Activated naive CD8-positive, alpha-beta T cell treated with anti-CD3 and anti-CD28 coated beads, Interleukin-2, amount 50 U/mL, for 16 hours (primary cell): Measurements from ENCODE around the gene NDE1.

Experiments
- DNase-seq: peaks from one replicate; pipeline ENCODE4 v3.0.0-alpha.2; 2020; ENCODE audit warnings: low read depth, low spot score

The NDE1 gene

DNA sequence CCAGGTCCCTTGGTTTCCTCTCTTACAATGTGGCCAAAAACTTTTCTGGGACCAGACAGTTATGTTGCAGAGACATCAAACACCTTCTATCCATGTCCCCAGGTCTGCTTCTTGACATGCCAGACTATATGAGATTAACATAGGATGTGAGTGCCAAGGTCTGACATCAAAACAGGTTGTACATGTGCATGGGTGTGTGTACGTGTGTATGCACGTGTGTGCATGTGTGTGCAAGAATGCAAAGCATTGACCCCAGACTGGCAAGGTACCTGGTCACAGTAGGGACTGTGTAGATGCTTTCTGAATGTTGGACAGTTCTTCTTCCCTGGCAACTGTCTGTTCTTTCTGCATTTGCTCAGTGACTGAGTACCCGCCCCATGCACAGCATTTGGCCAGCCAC lies 85.6 kb downstream of the NDE1 start:
- DNase-seq = no peak

DNA sequence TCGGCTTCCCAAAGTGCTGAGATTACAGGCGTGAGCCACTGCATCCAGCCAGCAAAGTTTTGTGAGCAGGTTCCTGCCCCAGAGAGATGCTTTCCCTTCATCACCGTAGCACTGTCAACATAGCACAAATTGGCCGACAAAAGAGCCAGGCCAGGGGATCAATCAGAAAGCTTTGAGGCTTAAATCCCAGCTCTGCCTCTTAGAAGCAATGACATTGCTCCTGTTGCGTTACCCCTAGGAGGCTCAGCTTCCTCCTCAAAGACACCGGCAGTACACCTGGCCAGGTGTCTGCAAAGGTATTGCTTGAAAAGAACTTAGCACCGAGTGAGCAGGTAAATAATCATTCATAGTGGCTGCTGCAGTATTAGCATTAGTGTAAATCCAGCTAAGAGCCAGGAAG lies 86.5 kb downstream of the NDE1 start:
- no peak for DNase-seq

DNA sequence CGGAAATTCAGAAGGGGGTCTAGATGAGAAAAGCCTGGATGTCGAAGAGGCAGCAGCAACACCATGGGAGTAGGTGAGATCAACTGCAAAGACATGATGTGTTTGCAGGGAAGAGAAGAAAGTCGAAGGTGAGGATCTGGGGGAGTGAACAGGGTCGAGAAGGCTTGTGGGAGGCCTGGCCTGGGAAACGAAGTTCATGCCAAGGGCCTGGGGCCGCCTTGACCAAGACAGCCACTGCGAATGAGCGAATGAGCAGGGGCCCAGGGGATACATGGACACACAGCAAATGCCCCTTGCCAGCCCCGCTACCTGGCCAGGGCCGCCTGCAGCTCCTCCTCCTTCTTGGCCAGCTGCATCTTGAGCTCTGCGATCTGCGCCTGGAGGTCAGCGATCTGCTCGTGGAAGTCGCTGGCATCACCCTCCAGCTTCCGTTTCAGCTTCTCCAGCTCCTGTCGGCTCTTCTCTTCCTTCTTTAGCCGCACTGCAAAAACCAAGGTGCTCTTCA lies 87.1 kb downstream of the NDE1 start:
- DNase-seq = no peak

DNA sequence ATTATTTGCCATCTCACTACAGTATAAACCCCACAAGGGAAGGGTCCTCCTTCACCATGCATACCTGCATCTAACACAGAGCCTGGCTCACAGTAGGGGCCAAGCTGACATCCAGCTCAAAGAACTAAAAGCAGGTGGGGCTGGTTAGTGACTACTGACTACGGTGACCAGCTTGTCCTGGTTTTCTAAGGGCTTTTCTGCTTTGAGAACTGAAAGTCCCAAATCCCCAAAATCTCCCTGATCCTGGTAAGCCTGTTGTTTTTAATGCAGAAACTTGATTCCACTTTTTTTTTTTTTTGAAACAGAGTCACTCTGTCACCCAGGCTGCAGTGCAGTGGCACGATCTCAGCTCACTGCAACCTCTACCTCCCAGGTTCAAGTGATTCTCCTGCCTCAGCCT lies 89.4 kb downstream of the NDE1 start:
- no peak for DNase-seq

DNA sequence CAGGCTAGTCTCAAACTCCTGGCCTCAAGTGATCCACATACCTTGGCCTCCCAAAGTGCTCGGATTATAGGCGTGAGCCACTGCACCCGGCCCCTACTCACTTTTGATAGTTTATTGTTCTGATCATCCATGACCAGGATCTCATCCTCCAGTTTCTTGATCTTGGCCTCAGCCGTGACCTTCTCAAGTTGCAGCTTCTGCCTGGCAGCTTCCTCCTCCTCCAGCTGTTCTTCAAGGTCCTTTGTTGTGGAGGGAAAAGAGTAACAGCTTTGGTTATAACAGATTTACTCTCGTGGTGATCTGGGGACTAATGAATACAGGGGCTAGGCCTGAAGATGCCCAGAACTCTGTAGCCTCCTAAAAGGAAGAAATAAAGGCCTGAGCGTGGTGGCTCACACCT lies 89.9 kb downstream of the NDE1 start:
- no peak for DNase-seq

DNA sequence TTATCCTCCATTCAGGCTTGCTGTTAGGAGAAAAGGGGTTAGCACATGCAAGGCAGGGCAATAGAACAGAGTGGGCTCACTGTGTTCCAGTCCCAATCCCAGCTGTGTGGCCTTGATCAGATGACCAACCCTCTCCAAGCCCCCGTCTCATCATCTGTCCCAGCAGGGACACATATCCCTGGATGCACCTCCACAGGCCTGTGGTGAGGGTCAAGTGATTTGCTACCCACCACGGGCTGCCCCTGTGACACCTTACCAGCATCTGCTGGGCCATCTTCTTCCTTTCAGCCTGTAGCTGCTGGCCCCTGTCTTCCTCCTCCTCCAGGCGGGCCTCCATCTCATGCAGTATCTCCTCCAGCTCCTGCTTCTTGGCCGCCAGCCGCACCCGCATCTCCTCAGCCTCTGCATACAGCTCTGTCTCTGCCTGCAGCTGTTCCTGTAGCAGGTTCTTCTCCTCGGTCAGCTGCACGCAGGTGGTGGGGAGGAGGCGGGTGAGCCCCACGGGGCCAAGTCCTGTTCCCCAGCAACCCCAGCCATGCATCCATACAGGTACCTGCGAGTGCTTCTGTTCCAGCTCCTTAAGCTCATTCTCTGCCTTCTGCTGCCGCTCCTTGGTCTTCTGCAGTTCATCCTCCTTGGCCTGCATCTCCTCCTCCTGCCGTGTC lies 91.3 kb downstream of the NDE1 start:
- no peak for DNase-seq

DNA sequence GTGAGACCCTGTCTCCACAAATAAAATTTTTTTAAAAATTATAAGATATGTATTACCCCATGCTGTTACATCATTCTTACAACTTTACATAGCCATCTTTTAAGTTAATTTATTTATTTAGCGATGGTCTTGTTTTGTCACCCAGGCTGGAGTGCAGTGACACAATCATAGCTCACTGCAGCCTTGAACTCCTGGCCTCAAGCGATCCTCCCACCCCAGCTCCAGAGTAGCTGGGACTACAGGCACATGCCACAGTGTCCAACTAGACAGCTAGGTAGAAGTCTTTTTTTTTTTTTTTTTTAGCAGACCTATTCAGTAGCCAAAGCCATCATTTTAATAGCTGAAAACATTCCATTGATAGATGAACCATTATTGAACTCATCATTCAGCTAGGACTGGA lies 92.7 kb downstream of the NDE1 start:
- no peak for DNase-seq

DNA sequence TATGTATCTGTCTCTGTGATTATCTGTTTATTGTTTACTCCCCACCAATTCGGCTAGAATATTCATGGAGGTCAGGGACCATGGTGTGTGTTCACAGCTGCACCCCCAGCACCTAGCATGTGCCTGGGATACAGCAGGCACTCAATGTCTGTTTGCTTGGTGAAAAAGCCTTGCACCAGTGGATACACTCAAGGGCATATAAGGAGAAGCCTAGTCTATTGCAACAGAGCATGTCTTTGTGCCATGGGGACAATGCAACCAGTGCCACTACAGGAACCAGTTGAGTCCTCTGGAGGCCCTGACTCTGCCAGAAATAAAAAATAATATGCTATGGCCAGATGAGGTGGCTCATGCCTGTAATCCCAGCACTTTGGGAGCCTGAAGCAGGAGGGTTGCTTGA lies 93.6 kb downstream of the NDE1 start:
- no peak for DNase-seq

DNA sequence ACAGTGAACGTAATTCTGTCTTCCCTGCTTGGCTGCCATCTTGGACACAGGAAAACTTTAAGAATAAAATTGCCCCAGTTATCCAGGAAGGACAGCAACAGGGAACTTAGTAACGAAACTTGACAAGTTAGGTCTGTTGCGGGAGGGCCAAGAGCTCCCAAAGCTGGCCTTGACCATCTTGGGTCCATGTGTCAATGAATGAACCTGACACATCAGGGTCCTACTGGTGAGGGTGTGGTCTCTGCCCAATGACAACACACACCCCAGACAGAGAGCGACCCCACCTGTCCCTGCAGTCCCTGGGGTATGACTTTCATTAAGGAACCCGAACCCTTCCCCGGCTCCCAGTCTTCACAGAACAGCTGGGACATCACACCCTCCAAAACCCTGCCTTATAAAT lies 96.3 kb downstream of the NDE1 start:
- DNase-seq = no peak

DNA sequence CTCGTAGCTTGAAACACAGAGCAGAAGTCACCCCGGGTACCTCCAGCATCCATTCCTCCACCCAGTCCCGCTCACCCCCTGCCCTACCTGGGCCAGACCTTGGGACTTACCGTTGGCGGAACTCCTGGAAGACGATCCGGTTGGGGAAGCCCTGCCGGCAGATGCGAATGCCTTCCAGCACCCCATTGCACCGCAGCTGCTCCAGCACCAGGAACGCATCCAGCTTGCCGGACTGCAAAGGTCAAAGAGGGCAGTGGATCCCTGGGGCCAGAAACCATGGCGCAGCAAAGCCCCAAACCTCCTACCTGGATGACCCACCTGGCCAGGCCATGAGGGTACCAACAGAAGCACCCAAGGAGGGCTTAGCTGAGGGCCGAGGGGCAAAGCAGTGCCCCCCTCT lies 97.9 kb downstream of the NDE1 start:
- DNase-seq = no peak

DNA sequence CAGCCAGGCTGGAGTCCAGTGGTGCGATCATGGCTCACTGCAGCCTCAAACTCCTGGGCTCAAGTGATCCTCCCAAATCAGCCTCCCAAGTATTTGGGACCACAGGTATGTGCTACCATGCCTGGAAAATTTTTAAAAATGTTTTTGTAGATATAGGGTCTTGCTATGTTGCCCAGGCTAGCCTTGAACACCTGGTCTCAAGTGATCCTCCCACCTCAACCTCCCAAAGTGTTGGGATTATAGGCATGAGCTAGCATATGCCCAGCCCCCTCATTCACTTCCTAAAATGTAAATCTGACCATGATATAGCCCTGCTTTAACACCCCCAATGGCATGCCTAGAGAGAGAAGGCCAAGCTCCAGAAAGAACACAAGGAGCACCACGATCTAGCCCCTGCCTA lies 98.6 kb downstream of the NDE1 start:
- no peak for DNase-seq

DNA sequence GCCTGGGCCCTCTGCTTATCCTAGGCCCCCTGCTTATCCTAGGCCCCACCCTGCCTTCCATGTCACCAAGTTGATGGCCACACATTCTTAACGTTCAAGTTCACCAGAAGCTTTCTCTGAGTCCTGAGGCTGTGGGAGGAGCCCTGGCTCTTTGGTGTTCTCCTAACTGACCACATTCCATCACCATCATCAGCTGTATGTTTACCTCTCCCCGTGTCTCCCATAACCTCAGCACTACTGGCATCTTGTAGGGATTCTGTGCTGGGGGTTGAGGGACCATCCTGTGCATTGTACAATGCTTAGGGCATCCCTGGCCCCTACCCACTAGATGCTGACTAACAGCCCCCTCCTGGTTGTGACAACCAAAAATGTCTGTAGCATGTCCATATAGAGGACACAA lies 99.3 kb downstream of the NDE1 start:
- no peak for DNase-seq

DNA sequence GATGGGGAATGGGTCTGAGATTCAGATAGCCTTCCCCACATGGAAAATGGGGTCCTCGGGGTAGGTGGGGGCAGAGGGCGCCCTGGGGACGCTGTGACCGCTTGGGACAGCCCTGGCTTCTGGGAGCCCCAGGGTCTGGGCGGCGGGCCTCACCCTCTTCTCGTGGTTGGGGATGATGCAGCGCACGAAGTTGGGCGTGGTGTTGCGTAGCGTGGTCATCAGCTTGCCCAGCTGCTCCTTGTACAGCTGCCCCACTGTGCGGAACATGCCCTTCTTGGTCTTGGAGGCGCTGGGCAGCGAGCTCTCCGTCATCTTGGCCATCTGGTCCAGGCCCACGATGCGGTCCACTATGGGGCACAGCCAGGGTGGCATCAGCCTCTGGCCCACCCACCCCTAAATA lies 99.9 kb downstream of the NDE1 start:
- DNase-seq = no peak

DNA sequence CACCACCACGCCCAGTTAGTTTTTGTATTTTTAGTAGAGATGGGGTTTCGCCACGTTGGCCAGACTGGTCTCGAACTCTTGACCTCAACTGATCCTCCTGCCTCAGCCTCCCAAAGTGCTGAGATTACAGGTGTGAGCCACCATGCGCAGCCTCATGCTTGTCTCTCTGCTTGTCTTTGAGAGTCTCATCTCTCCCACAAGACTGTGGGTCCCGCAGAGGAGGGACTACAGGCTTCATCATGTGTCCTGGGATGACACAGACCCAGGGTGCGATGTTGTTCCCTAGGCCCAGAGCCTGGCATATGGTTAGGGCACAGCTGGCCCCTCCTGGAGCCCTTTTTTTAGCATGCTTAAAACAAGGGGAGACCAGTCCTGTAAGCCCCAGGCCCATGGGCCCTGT lies 101.9 kb downstream of the NDE1 start:
- DNase-seq = no peak

DNA sequence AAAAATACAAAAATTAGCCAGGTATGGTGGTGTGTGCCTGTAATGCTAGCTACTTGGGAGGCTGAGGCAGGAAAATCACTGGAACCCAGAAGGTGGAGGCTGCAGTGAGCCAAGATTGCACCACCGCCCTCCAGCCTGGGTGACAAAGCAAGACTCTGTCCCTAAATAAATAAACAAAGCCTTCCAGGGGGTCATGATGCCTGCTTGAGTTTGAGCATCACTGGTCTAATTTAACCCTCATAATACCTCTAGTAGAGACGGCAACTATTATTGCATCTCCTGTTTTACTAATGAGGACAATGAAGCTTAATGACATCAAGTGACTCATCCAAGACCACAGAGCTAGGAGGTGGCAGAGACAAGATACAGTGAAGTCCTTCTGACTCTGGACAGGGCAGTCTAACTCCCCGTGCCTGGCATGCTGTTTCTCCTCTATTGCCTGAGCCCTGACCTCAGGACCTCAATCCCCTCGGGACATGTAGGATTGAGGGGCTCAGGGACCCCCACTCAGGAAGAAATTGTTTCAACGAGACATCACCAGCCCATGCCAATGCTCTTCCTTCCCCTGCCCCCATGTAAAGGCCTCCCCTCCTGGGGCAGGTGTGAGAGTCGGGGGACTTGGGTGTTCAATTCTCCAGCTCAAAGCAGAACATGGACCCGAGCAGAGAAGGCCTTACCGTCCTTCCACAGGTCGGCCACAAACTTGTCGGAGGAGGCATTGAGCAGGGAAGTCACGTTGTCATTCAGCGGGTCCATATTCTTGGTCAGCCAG lies 102.9 kb downstream of the NDE1 start:
- no peak for DNase-seq

DNA sequence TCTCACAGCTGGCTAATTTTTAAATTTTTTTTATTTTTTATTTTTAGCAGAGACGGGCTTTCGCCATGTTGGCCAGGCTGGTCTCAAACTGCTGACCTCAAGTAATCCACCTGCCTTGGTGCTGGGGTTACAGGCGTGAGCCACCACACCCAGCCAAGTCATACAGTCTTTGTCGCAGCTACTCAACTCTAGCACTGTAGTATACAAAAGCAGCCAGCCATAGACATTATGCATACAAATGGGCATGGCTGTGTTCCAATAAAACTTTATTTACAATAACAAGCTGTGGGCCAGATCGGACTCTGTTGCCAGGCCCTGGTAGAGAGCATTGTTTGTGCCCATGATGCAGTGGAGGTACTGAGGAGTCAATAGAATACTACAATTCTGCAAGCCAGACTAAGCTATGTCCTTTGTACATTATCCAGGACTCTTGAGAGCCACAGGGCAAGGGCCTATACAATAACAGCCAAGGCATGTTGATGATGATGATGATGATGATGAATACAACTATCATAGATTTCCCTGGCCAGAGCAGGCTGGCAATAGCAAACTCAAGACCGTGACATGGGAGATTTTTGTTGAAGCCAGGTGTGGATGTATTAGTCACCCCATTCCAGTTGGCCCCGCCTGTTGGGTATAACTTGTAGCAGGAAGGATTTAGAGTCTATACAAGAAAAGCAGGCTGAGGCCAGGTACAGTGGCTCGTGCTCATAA lies 104.9 kb downstream of the NDE1 start:
- no peak for DNase-seq

DNA sequence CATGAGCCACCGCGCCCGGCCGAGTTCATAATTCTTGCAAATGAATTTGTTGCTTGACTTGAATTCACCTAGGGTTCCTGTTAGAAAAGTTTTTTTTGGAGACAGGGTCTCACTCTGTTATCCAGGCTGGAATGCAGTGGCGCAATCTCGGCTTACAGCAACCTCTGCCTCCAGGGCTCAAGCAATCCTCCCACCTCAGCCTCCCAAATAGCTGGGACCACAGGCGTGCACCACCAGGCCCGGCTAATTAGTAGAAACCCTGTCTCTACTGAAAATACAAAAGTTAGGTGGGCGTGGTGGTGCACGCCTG lies 107.0 kb downstream of the NDE1 start:
- no peak for DNase-seq

DNA sequence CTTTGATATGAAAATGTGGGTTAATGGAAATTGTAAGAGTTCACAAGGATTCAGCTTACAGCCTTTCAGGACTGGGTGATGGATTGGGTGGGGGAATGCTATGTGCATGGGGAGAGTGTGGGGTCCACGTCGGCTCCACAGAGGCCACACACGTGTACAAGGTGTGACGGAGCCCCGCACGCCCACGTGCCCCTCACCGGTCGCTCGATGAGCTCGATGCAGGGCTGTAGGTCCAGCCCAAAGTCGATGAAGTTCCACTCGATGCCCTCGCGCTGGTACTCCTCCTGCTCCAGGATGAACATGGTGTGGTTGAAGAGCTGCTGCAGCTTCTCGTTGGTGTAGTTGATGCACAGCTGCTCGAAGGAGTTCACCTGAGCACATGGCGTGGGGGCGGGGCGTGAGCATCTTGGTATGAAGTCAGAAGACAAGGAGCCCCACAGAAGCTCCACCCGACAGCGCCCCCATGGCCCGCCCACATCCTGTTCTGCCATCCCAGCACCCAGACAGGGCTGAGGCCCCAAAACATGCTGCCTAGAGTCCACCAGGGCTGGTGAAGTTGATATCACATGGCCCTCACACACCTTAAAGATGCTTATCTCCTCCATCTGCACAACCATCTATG lies 107.7 kb downstream of the NDE1 start:
- no peak for DNase-seq

DNA sequence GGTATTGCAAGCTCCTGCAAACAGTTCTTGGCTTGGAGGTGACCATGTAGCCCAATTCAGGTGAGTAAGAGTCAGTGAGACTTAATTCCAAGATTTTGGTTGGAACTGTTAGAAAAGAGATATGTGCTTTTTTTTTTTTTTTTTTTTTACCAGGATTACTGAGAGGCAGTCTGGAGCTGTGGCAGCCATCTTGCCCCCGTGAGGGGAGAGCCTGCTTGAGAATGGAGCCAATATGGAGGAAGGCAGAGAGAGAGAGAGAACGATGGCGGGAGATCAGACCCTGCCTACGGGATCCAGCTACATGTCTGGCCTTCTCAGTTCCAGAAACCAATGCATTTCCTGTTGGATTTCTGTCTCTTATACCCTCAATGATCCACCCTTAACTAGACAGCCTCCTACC lies 109.0 kb downstream of the NDE1 start:
- DNase-seq = no peak

DNA sequence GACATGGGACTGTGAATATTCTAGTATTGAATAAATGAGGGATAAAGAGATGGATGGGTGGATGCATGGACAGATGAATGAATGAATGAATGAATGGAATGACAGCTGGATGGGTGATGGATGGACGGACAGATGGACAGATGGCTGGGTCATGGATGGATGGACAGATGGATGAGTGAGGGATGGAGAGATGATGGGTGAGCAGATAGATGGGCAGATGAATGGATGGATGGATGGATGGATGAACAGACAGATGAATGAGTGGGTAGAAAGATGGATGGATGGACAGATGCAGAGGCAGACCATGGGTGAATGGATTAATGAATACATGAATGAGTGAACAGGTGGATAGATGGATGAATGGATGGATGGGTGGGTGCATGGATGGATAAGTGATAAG lies 110.1 kb downstream of the NDE1 start:
- DNase-seq = no peak

DNA sequence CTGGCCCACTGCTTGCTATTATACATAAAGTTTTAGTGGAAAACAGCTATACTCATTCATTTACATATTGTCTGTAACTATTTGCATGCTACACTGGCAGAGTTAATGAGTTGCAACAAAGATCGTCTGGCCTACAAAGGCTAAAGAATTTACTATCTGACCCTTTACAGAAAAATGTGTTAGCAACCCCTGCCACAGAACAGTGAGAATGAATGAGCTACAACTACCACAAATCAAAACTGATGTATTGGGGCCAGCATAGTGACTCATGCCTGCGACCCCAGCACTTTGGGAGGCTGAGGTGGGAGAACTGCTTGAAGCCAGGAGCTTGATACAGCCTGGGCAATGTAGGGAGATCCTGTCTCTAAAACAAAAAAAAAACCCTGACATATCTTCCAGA lies 114.1 kb downstream of the NDE1 start:
- no peak for DNase-seq

DNA sequence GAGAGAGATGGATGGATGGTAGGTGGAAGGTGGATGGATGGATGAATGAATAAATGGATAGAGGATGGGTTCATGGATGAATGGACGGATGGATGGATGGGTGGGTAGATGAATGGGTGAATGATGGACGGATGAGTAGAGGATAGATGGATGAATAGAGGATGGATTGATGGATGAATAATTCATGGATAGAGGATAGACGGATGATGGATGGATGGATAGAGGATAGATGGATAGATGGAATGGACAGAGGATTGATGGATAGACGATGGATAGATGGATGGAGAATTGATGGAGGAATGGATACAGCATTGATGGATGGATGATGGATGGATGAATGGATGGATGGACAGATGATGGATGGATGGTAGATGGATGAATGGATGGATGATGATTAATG lies 115.1 kb downstream of the NDE1 start:
- DNase-seq = no peak

DNA sequence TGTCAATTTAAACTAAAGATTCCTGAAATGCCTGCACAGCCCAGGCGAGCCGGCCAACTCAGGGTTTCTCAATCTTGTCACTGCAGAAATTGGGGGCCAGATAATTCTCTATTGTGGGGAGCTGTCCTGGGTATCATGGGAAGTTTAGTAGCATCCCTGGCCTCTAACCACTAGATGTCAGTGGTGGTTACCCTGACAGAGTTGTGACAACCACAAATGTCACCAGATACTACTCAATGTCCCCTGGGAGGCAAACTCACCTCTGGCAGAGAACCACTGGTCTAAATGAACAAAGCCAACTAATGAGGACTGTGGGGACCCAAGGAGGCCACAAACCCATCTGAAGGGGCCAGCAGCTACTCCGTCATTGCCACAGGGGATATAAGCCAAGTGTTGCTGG lies 115.8 kb downstream of the NDE1 start:
- no peak for DNase-seq
